GM21423 (cell line): ENCODE measurements around the gene HSPG2.
"Not testable (repeated sequence)": the region's sequence is repeated elsewhere in the genome, so short reads cannot be mapped to it uniquely, and the experiment has no call there.

Experiments
- ATAC-seq: cut with Tn5 transposase; IDR thresholded peaks from one replicate; pipeline ENCODE4 v1.9.1; 2021; ENCODE audit warnings: mild to moderate bottlenecking, moderate library complexity; ENCODE audit not compliant: unreplicated experiment

Gene HSPG2

DNA sequence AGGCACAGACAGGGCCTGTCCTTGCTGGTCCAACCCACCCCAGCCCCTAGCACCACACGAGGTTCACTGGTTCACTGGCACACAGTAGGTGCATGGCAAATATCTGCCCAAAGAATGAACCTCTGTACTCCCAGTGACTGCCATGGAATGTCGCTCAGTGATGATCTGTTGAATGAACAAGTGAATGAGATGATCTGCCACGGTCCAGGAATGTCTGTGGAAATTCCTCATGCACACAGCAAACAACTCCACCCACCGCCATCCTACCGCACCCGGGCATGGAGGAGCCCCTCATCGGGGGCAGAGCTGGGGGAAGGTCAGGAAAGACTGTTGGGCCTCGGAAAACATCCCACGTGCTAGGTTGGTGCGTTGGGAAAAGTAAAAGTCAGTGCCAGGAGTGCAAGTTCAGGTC, 1.7 kb downstream of the HSPG2 start:
- ATAC-seq, result no peak

DNA sequence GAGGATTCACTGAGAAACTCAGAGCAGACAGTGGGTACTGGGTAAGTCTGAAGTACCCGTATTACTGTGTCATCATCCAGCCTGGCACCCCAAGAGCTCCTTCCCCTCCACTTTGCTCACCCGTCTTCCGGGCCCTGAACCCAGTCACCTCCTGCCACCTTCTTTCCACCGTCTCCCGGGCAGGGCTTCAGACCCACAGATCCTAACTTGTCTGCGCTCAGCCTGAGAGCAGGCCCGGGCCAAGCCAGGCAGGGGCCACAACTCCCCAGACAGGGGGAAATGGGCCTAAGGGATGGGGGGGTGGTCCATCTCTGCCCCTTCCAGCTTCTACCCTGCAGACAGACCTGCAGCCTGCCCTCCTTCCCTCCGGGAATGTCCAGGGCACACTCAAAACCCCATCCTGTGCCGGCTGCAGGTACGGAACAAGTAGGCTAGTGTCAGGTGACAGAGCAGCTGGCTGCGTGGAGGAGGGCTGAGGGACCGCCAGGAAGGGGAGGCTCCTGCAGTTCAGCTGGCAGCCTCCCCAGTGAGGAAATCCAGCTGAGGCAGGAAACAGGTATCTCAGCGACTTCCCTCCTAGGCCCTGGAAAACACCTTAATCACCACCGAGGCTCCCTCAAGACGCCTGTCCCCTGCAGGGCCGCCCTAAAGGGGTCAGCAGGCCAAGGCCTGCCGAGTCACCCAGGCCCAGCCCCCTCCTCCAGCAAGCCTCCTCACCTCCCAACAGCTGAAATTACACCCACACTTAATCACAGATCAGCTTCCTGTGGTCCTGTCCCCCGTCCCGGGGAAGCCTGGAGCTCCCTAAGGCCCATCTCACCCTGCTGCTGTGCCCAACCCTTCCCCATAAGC, 3.5 kb downstream of the HSPG2 start:
- no peak for ATAC-seq

- ATAC-seq, result no peak
Measured at GRCh38 chr1:21932127-21932526, 5.0 kb downstream of the HSPG2 start.

- no peak for ATAC-seq
Measured at GRCh38 chr1:21931171-21932093, 5.7 kb downstream of the HSPG2 start.

DNA sequence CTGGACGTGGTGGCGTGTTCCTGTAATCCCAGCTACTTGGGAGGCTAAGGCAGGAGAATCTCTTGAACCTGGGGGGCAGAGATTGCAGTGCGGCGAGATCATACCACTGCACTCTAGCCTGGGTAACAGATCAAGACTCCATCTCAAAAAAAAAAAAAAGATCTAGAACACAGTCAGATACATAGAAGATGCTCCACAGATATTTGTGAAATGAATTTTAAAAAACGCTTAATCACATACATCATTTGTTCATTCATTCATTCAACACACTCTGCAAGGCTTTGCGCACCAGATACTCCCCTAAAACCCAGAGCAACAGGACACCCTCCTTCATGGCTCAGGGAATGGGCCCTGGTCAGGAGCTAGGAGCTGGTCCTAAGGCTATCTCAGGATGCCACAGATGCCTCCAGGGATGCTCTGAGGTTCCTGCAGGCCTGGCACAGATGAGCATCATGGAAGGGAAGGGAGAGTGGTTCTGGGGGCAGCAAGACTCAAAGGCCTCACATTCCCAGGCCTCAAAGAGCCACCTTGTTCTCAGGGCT, 6.4 kb downstream of the HSPG2 start:
- ATAC-seq, result no peak

DNA sequence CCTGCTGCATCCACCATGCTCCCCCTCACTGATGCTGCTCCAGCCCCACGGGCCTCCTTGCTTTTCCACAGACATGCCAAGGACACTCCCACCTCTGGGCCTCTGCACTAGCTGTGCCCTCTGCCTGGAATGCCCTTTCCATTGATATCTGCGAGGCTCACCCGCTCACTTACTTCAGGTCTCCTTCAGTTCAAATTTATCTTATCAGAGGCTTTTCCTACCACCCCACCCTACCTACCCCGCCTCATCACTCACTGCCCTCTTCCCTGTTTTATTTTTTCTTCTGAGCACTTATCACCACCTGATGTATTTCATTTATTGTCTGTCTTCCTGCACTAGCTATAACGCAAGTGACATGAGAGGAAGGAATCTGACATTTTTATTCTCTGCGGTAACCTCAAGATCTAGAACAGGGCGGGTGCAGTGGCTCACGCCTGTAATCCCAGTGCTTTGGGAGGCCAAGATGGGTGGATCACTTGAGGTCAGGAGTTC, 7.0 kb downstream of the HSPG2 start:
- no peak for ATAC-seq

DNA sequence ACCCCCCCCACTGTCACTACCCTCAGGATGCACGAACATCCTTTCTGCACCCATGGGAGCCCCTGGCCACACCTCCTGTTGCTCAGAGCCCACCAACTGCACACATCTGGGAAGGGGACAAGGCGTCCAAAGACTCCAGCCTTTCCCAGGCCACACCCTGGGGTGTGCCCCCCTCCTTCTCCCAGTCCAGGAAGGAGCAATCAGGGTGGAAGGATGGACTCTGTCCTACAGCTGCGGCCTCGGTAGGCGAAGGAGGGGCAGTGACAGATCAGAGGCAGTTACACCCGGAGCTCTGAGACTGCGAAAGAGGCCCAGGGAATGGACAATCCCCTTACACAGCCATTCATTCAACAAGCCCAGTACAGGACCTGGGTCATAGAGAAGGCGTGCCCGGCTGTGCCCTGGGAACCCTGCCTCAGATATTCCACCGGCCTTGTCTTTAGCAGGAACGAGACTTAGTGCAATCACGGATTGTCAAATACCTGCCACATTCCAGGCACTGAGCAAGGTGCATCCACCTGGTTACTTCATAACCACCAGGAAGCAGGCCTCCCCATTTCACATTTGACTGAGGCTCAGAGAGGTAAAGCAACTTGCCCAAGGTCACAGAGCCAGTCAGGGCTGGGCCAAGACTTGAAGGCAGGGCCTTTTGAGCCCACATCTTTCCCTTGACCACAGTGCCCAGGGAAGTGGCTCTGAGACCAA, 9.4 kb downstream of the HSPG2 start:
- ATAC-seq, result no peak

- no peak for ATAC-seq
Measured at GRCh38 chr1:21926814-21927532, 10.1 kb downstream of the HSPG2 start.

DNA sequence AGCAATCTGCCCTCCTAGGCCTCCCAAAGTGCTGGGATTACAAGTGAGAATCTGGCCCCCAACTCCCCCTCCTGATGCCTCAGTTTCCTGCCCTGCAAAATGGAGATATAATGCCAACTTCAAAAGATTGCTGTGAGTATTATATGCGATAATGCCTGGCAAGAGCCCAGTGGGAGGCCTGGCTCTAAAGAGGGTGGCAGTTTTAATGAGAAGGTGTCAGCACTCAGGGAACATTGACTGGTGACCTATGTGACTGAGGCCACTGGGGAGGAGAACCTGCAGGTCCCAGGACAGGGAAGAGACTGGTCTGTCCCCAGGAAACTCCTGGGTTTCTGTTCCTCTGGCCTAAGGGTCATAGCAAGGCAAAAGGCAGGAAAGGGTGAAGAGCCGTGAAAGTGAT, 11.0 kb downstream of the HSPG2 start:
- ATAC-seq, result no peak

- no peak for ATAC-seq
Measured at GRCh38 chr1:21925334-21925940, 11.7 kb downstream of the HSPG2 start.

DNA sequence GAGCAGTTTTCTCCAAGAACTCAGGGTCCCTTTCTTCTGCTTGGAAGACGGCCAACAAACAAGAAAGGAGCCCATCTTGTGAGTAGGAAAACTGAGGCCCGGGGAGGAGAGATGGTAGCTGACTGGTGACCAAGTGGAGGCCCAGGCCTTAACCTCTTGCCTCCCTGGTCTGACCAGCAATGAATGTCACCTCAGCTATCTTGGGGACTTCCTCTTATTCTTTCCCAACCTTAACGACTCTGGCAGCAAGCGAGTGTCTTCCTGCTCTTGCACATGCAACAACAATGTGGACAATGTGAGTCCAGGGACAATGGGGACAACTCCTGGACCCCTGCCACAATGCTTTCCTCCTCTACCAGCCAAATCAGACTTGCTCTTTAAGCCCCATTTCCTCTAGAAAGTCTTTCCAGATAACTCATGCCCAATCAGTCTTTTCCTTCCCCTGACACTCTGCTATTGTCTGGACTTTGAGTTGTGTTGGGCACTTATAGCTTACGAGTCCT, 12.6 kb downstream of the HSPG2 start:
- no peak for ATAC-seq

GRCh38 chr1:21922090-21923013, 14.8 kb downstream of the HSPG2 start:
- ATAC-seq, result no peak

GRCh38 chr1:21921100-21921875, 15.8 kb downstream of the HSPG2 start:
- no peak for ATAC-seq

- ATAC-seq, result no peak
Measured at GRCh38 chr1:21919520-21919919, 17.6 kb downstream of the HSPG2 start.

DNA sequence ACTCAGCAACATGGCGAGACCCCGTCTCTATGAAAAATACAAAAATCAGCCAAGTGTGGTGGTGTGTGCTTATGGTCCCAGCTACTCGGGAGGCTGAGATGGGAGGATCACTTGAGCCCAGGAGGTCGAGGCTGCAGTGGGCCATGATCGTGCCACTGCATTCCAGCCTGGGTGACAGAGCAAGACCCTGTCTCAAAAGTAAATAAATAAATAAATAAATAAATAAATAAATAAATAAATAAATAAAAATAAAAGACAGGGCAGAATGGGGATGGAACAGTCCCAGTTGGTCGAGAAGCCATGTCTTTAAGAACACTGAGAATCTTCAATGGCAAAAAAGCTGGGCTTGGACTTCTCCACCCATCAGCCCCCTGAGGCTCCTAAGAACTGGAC, 19.9 kb downstream of the HSPG2 start:
- not testable (repeated sequence) for ATAC-seq

DNA sequence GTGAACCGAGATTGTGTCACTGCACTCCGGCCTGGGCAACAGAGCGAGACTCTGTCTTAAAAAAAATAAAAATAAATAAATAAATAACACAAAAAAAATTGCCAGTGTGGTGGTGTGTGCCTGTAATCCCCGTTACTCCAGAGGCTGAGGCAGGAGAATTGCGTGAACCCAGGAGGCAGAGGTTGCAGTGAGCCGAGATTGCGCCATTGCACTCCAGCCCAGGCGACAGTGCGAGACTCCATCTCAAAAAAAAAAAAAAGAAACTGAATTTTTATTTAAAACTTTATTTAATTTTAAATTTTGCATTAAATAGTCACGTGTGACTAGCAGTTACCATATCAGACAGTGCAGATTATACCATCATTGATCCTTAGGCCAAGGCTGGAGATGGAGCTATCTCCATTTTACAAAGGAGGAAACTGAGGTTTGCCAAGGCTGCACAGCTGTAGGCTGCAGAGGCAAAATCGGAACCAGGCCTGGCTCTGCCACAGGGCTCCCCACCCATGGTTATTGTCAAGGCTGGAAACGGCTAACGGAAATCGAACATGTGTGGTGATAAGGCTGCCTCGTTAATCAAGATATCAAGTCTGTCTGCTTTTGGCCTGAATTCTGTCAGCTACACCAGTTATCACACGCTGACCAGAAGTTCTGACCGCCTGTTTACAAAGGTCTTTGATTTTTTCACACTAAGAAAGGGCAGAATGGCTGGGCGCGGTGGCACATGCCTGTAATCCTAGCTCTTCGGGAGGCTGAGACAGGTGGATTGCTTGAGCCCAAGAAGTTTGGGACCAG, 20.5 kb downstream of the HSPG2 start:
- ATAC-seq, result no peak
